ENCODE measurements around the gene SCARB1.
"Not testable (repeated sequence)": the region's sequence is repeated elsewhere in the genome, so short reads cannot be mapped to it uniquely, and the experiment has no call there.

Gene SCARB1

DNA sequence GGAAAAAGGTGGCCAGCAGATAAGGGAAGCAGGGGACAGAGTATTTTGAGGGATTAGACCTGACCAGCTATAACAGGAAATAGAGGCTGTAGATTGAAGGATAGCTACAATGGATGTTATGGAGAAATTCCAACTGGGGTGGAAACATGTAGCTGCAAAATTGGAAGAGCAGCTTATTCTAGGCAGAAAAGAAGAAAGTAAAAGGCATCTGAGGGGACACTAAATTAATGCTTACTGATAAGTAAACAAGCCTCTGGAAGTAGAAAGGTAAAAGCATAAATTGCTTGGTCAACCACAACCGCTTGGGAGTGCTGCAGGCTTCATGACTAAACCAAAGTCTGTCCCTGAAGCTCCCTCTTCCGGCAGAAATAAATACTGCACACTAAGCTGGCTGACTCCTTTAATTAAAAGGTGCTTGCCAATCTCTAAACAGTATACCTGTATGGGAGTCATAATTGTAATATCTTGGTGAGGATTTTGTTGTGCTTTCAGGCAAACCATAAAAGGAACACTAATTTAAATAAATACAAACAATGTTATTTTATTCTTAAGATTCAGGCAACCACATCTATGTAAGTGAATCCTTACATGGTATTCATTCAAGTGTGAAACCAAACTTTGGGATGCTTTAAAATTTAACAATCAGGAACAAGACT lies 43.1 kb upstream of the SCARB1 start:
- H3K4me3 Mint-ChIP-seq: no peak overlapping the region
- peak; percentile 87 for DNase-seq
- peaks cover 43% of the 10 kb centered on the region for H3K4me1 Mint-ChIP-seq
- H3K36me3 Mint-ChIP-seq (ENCODE audit: low read depth): peaks cover 16% of the 10 kb centered on the region
- no peak overlapping the region for H3K27ac Mint-ChIP-seq
- H3K27me3 Mint-ChIP-seq (ENCODE audit: low read depth, poor library complexity): peaks cover 4% of the 10 kb centered on the region
- TF ChIP-seq, protein P1, sequence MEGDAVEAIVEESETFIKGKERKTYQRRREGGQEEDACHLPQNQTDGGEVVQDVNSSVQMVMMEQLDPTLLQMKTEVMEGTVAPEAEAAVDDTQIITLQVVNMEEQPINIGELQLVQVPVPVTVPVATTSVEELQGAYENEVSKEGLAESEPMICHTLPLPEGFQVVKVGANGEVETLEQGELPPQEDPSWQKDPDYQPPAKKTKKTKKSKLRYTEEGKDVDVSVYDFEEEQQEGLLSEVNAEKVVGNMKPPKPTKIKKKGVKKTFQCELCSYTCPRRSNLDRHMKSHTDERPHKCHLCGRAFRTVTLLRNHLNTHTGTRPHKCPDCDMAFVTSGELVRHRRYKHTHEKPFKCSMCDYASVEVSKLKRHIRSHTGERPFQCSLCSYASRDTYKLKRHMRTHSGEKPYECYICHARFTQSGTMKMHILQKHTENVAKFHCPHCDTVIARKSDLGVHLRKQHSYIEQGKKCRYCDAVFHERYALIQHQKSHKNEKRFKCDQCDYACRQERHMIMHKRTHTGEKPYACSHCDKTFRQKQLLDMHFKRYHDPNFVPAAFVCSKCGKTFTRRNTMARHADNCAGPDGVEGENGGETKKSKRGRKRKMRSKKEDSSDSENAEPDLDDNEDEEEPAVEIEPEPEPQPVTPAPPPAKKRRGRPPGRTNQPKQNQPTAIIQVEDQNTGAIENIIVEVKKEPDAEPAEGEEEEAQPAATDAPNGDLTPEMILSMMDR (IDR thresholded peaks at IDR 0.05): peak; percentile 97
- no peaks in the 10 kb centered on the region for H3K9me3 Mint-ChIP-seq

DNA sequence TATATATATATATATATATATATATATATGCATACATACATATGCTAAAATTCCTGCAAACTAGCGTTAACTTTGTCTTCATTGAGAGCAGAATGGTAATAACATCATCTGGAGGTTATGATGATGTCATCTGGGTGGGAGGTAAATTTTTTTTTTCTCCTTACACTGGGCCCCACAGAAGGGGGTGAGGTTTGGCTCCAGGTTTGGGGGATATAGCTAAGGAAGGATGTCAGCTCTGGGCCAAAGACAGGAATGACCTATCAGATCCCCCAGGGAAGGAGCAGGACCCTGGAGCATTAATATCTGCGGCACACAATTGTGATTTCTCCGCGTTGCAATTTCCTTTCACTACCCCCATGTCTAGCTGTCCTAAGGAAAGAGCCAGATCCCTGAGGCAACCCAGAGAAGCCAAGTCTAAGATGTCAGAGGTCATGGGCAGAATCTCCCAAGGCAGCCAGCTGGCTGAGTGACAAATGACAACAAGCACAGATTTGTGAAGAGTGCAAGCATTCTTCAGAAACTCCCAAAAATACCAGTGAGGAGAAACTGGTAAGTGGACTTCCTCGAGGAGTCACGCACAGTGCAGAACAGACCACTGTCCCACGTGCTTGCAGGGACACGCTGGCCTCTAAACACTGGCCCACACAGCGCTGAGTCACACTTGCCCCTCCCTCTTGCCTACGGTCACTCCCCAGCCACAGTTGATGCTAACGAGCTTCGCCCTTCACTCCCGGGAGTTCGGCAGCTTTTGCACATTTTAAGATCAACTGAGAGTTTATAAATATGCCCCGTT lies 40.8 kb upstream of the SCARB1 start:
- H3K4me3 Mint-ChIP-seq: no peak overlapping the region
- peaks cover 23% of the 10 kb centered on the region for H3K4me1 Mint-ChIP-seq
- peaks cover 4% of the 10 kb centered on the region for H3K27me3 Mint-ChIP-seq (ENCODE audit: low read depth, poor library complexity)
- DNase-seq: peak; percentile 31
- H3K9me3 Mint-ChIP-seq: no peaks in the 10 kb centered on the region
- TF ChIP-seq, protein P1 (IDR thresholded peaks at IDR 0.05): no peak
- no peak overlapping the region for H3K27ac Mint-ChIP-seq
- H3K36me3 Mint-ChIP-seq (ENCODE audit: low read depth): no peaks in the 10 kb centered on the region

DNA sequence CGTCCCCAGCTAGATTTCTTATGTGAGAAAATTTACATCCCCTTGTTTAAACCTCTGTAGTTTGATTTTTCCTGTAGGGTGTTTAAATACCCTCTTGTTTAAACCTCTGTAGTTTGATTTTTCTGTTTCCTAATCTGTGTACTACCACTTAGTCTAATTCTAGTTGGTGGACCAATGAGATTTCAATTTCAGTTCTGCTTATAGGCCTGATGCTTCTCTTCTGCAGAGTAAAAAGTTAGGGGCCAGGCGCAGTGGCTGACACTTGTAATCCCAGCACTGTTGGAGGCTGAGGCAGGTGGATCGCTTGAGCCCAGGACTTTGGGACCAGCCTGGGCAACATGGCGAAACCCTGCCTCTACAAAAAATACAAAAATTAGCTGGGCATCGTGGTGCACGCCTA lies 39.3 kb upstream of the SCARB1 start:
- Mint-ChIP-seq H3K27ac (no peak overlapping the region), H3K4me1 (peaks cover 23% of the 10 kb centered on the region), H3K9me3 (no peaks in the 10 kb centered on the region), H3K27me3 (ENCODE audit: low read depth, poor library complexity) (peaks cover 12% of the 10 kb centered on the region), H3K4me3 (no peak overlapping the region), H3K36me3 (ENCODE audit: low read depth) (no peaks in the 10 kb centered on the region)
- DNase-seq: no peak
- TF ChIP-seq, protein P1 (IDR thresholded peaks at IDR 0.05): no peak

DNA sequence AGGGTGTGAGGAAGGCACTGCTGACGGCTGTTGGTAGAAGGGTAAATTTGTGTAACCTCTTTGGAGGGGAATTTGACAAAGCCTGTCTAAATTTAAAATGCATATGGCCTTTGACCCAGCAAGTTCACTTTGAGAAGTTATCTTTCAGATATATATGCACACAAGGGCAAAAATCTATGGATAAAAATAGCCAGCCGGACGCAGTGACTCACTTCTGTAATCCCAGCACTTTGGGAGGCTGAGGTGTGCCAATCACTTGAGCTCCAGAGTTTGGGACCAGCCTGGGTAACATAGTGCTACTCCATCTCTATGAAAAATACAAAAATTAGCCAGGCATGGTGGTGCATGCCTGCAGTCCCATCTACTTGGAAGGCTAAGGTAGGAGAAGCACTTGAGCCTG lies 37.3 kb upstream of the SCARB1 start:
- H3K9me3 Mint-ChIP-seq: peaks cover 3% of the 10 kb centered on the region
- H3K27ac Mint-ChIP-seq: no peak overlapping the region
- peaks cover 19% of the 10 kb centered on the region for H3K27me3 Mint-ChIP-seq (ENCODE audit: low read depth, poor library complexity)
- H3K36me3 Mint-ChIP-seq (ENCODE audit: low read depth): no peaks in the 10 kb centered on the region
- DNase-seq: no peak
- H3K4me3 Mint-ChIP-seq: no peak overlapping the region
- TF ChIP-seq, protein P1 (IDR thresholded peaks at IDR 0.05): no peak
- peaks cover 15% of the 10 kb centered on the region for H3K4me1 Mint-ChIP-seq

DNA sequence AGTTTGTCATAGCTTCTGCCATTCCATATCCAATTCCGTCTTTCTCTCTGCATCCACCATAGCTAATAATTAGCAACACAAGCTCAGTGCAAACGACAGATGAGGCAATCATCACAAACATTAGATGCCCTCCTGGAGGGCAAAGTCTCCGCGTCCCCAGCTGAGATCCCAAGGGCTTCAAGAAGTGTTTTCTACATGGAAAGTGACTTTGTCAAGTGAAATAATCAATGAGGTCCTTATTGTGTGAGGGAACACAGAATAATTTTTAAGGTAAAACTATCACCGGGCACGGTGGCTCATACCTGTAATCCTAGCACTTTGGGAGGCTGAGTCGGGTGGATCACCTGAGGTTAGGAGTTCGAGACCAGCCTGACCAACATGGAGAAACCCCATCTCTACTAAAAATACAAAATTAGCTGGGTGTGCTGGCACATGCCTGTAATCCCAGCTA lies 36.7 kb upstream of the SCARB1 start:
- H3K27ac Mint-ChIP-seq; DNase-seq; H3K36me3 Mint-ChIP-seq (ENCODE audit: low read depth); H3K9me3 Mint-ChIP-seq; H3K4me3 Mint-ChIP-seq: not testable (repeated sequence)
- Mint-ChIP-seq H3K4me1 (peaks cover 11% of the 10 kb centered on the region), H3K27me3 (ENCODE audit: low read depth, poor library complexity) (peaks cover 16% of the 10 kb centered on the region)

DNA sequence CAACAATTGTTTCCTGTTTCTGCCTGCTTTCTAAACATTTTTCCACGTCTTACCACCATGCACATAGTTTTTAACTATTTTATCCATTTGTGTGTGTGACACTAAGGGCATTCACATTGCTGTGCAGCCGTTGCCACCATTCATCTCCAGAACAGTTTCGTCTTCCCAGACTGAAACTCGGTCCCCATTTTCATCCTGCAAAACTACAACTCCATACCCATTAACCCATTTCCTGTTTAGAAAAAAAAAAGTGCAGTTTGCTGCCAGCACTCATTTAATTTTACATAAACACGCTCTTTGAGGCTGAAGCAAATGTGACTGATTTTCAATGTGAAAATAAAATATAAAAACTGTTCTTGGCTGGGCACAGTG lies 35.2 kb upstream of the SCARB1 start:
- Mint-ChIP-seq H3K27ac (peak overlapping the region; percentile 68), H3K4me1 (no peaks in the 10 kb centered on the region), H3K27me3 (ENCODE audit: low read depth, poor library complexity) (peaks cover 16% of the 10 kb centered on the region), H3K4me3 (no peak overlapping the region), H3K36me3 (ENCODE audit: low read depth) (no peaks in the 10 kb centered on the region), H3K9me3 (peaks cover 12% of the 10 kb centered on the region)
- TF ChIP-seq, protein P1 (IDR thresholded peaks at IDR 0.05): no peak
- no peak for DNase-seq
